ENCODE results near the gene AIDA. TPM values are rescaled to one million over a fixed set of nuclear protein-coding genes. Genes with fewer than 3 reads are reported as not detected.

The AIDA gene
- total and polyA plus RNA-seq, 5 donors: 48.5 to 75.9 (median 65.4) TPM

- Histone ChIP-seq H3K27me3 (ENCODE audit: control insufficient read depth, insufficient read depth) (no peaks in the 10 kb centered on the region), H3K4me1 (ENCODE audit: control insufficient read depth, insufficient read depth, low read length) (no peaks in the 10 kb centered on the region), H3K9me3 (ENCODE audit: control insufficient read depth, low read length) (no peaks in the 10 kb centered on the region), H3K4me3 (ENCODE audit: low read length) (no peak overlapping the region), H3K27ac (ENCODE audit: low read length) (no peak overlapping the region)
- WGBS: 45% methylated on average over 6 of the region's 6 CpGs
- intact Hi-C loops (cut with DNase I): no loop called here
- peak; percentile 90 to 91 for ATAC-seq
- peak in 2 of 3 donors; percentile 46 to 59 for DNase-seq
Observed at GRCh38 chr1:222627232-222627631, 85.1 kb downstream of the AIDA start.

GRCh38 chr1:222624214-222624613, 88.1 kb downstream of the AIDA start:
- no peaks in the 10 kb centered on the region for H3K9me3 ChIP-seq (ENCODE audit: control insufficient read depth, low read length)
- 79% methylated on average over 7 of the region's 7 CpGs for WGBS
- no peak overlapping the region for H3K4me3 ChIP-seq (ENCODE audit: low read length)
- H3K4me1 ChIP-seq (ENCODE audit: control insufficient read depth, insufficient read depth, low read length): no peaks in the 10 kb centered on the region
- H3K27me3 ChIP-seq (ENCODE audit: control insufficient read depth, insufficient read depth): no peaks in the 10 kb centered on the region
- H3K27ac ChIP-seq (ENCODE audit: low read length): no peak overlapping the region
- intact Hi-C loops (cut with DNase I): no loop called here
- DNase-seq: no peak
- no peak for ATAC-seq

- DNase-seq: no peak
- Histone ChIP-seq H3K4me1 (ENCODE audit: control insufficient read depth, insufficient read depth, low read length) (no peaks in the 10 kb centered on the region), H3K27me3 (ENCODE audit: control insufficient read depth, insufficient read depth) (no peaks in the 10 kb centered on the region), H3K9me3 (ENCODE audit: control insufficient read depth, low read length) (no peaks in the 10 kb centered on the region), H3K4me3 (ENCODE audit: low read length) (no peak overlapping the region), H3K27ac (ENCODE audit: low read length) (no peak overlapping the region)
- intact Hi-C loops (cut with DNase I): no loop called here
- ATAC-seq: no peak
Observed at GRCh38 chr1:222623458-222623857, 88.8 kb downstream of the AIDA start.

- DNase-seq (no peak), ATAC-seq (no peak)
- Histone ChIP-seq H3K9me3 (ENCODE audit: control insufficient read depth, low read length) (no peaks in the 10 kb centered on the region), H3K4me1 (ENCODE audit: control insufficient read depth, insufficient read depth, low read length) (no peaks in the 10 kb centered on the region), H3K4me3 (ENCODE audit: low read length) (no peak overlapping the region), H3K27me3 (ENCODE audit: control insufficient read depth, insufficient read depth) (no peaks in the 10 kb centered on the region), H3K27ac (ENCODE audit: low read length) (no peak overlapping the region)
- intact Hi-C loops (cut with DNase I): no loop called here
- WGBS: 80% methylated on average over 5 of the region's 5 CpGs
Observed at GRCh38 chr1:222622765-222623164, 89.5 kb downstream of the AIDA start.

DNA sequence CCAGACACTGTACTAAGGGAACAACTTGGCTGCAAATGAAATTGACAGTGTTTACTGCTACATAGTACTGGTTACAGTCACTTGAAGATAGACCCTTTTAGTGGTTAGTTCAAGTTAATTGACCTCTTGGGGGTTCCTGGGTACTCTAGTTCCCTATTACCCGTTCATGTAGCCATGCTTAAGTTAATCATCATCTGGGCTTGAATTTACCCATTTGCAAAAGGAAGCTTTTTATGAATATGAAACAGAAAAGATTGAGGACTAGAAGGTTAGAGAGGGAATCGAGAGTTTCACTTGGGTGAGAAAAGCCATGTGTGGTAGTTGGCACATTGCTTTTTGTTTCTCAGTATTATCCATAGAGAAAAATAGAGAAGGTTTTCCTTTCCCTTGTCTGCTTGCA, 91.7 kb downstream of the AIDA start:
- H3K27me3 ChIP-seq (ENCODE audit: control insufficient read depth, insufficient read depth): no peaks in the 10 kb centered on the region
- no peaks in the 10 kb centered on the region for H3K4me1 ChIP-seq (ENCODE audit: control insufficient read depth, insufficient read depth, low read length)
- WGBS: 84% methylated on average over 2 of the region's 2 CpGs
- intact Hi-C loops (cut with DNase I): no loop called here
- H3K4me3 ChIP-seq (ENCODE audit: low read length): no peak overlapping the region
- H3K27ac ChIP-seq (ENCODE audit: low read length): no peak overlapping the region
- no peaks in the 10 kb centered on the region for H3K9me3 ChIP-seq (ENCODE audit: control insufficient read depth, low read length)
- no peak for DNase-seq
- ATAC-seq: no peak

DNA sequence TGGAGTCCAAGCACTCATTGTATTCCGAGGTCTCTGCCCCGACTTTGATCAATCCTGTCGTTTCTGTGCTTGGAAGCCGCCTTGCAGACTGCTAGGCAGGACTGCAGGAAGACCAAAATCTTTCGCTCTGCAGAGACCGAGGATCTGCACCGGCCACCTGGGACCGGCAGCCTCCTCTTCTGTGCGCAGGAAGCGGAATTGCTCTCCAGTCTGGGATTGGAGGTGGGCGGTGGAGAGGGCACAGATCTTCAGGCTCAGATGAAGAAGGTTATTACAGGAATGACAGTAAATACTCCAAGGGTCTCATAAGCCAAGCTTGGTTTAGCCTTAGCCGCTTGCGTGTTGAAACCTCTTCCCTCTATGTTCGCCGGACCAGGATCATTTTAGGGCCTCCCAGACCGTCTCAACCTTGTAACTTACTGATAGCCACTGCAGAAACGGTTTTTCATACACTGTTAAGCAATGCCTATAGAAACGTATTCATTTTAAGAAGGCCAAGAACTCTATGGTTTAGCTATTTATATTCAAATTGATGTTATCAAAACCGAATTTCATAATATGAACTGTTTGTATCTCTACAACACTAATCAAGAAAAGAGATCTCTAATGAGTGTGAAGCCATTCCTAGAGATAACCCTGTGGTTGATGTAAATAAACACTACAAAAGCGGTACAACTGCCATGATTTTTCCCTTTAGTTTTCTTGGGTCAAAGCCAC, 93.3 kb downstream of the AIDA start:
- no peaks in the 10 kb centered on the region for H3K4me1 ChIP-seq (ENCODE audit: control insufficient read depth, insufficient read depth, low read length)
- H3K4me3 ChIP-seq (ENCODE audit: low read length): peak overlapping the region; percentile 86
- H3K9me3 ChIP-seq (ENCODE audit: control insufficient read depth, low read length): no peaks in the 10 kb centered on the region
- DNase-seq (peak in 2 of 3 donors; percentile 51 to 60), ATAC-seq (no peak)
- intact Hi-C loops (cut with DNase I): no loop called here
- WGBS: 14% methylated on average over 20 of the region's 20 CpGs
- H3K27ac ChIP-seq (ENCODE audit: low read length): no peak overlapping the region
- no peaks in the 10 kb centered on the region for H3K27me3 ChIP-seq (ENCODE audit: control insufficient read depth, insufficient read depth)

Other genes starting within 250 kb of the AIDA start
- gene HHIPL2, start 164.4 kb downstream of the AIDA start, total RNA-seq: under 1 TPM in 2 of 4 donors, not detected in 2; 0.14 to 0.53 TPM
- 0.57 TPM for gene HHIPL2, start 164.4 kb downstream of the AIDA start, polyA plus RNA-seq
- gene TAF1A, start 122.6 kb downstream of the AIDA start, total RNA-seq: 1 to 10 TPM; 3.1 to 5.2 (median 4.0) TPM
- 1.0 TPM for gene TAF1A, start 122.6 kb downstream of the AIDA start, polyA plus RNA-seq
- gene MIA3, start 94.4 kb downstream of the AIDA start, total RNA-seq: 10 to 100 TPM; 51.3 to 59.8 (median 57.9) TPM
- gene MIA3, start 94.4 kb downstream of the AIDA start, polyA plus RNA-seq: 25.6 TPM
- 10 to 100 TPM; 25.2 to 29.6 (median 28.2) TPM for gene BROX, start 73 bp upstream of the AIDA start, total RNA-seq
- 12.7 TPM for gene BROX, start 73 bp upstream of the AIDA start, polyA plus RNA-seq
- gene FAM177B, start 24.7 kb upstream of the AIDA start, total RNA-seq: under 1 TPM in 1 of 4 donors, not detected in 3; 0.28 TPM
- 0.14 TPM for gene FAM177B, start 24.7 kb upstream of the AIDA start, polyA plus RNA-seq
- gene DISP1, start 102.5 kb upstream of the AIDA start, total RNA-seq: 1 to 10 TPM; 5.2 to 5.9 (median 5.5) TPM
- 2.9 TPM for gene DISP1, start 102.5 kb upstream of the AIDA start, polyA plus RNA-seq